Effector CD4-positive, alpha-beta T cell (primary cell): ENCODE results near the gene HSDL1.

Source experiments
- DNase-seq: peaks from one replicate; pipeline ENCODE4 v3.0.0-alpha.2; 2020
- total RNA-seq: gene quantifications from one replicate; lab custom pipeline; 2026; lab: John Stamatoyannopoulos, UW

HSDL1 gene
- total RNA-seq: 20.8 reads per million, percentile 47 among the genes with 10 or more reads in this experiment

DNA sequence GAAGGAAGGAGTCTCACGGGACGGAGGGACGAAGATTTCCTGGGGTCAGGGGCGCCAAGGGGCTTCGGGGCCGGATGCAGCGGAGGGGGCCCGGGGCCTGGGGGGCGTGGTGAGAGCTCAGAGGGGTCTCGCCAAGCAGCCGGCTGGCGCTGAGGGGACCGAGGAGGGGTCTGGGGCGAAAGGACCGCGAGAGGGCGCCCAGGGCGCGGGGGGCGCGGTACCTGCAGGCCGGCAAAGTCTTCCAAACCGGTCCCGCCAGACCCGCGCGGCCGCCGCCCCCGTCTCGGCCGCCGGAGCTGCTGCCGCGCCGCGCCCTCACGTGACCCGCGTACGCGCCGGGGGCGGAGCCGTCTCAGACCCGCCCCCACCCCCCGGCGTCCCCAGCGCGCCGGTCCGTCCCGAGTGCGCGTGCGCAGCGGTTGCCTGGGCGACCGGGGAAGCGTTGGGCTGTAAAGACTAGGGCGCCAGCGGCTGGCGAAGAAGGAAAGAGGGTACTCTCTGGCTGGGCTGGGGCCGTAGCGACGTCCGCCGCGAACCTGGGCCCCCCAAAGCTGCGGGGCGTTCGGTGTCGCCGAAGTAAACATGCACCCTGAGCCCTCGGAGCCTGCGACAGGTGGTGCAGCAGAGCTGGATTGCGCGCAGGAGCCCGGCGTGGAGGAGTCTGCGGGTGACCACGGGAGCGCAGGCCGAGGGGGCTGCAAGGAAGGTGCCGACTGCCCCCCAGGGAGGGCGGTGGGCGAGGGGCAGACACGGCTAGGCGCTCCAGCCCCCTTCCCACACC, at the start of gene HSDL1, which contains the start of gene DNAAF1:
HSDL1 (minus strand) TSS at position 319 of the 781 bp plus-strand sequence. CDS start 13,856 bp downstream, outside the sequence.
DNAAF1 (plus strand) TSS at position 450 of the 781 bp plus-strand sequence; CDS start at position 583, 133 bp downstream.
- peak; percentile 94 for DNase-seq

DNA sequence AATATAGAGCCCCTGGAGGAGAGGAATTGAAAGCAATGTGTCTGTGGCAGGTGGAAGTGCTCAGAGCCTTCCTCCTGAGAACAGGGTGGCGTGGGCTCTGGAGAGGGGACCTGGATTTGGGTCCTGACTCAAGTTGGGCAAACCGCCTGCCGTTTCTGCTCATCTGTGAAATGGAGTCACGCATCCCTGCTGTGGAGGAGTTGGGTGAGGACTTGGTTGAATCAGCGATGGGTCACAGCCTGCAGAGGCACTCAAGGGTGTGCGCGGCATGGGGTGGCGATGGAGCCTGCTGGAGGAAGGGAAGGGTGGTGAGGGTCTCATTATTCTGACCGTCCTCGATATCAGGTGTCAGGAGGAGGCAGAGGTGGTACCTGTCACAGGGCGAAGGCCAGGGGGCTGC, 49.0 kb upstream of the HSDL1 start:
- DNase-seq: no peak

DNA sequence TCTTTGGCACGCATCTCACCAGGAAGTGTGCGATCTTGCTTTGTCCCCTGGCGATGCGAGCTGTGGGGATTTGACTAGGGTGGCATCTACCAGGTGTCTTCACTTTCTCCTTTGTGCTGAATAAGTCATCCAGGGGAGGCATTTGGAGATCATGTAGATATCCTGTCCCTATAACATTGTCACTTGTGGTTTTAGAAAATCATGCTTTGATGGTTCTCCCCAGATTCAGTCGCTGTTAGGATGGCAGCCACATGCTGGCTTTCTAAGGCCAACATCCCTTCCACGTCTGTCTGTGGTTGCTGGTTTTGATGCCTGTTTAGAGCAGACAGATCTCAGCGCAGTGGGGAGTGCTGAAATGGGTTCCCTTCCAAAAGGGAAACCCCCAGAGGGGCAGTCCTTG, 48.5 kb upstream of the HSDL1 start:
- no peak for DNase-seq

DNA sequence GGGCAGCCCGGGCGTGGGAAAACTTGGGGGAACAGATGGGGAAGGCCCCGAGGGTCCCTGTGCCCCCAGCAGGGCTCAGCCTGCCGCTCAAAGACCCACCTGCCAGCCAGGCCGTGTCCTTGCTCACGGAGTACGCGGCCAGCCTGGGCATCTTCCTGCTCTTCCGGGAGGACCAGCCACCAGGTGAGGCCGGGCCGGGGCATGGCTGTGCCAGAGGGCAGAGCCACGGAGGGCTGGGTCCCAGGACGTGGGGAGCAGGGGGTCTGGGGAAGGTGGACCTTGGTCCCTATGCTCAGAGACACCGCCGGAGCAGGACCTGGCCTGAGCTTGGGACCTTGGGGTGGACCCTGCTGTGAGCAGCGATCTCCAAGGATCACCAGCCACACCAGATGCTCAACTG, 46.5 kb upstream of the HSDL1 start:
- DNase-seq: no peak

DNA sequence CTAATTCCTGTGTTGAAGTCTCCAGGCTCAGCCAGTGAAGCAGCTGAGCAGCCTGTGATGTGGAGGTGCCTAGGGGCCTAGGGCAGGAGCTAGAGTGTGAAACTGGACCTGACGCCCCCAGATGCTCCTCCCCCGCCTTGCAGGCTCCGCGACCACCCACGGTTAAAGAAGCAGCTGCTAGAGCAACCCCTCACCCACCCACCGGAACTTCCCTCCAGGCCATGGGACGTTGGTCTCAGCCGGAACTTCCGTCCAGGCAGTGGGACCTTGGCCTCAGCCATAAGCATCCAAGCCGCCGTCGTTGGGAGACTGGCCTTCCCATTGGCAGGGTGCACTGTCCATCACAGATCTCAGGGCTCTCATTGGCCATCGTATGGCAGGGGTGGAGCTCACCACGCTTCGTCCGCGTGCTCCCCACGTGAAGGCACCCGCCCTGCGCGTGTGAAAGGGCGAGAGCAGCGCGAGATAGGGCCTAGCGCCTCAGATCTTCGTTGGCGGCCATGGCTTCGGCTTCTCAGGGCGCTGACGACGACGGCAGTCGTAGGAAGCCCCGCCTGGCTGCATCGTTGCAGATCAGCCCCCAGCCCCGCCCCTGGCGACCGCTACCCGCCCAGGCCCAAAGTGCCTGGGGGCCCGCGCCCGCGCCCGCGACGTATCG, 45.9 kb upstream of the HSDL1 start, which contains the start of gene ADAD2:
ADAD2 (plus strand) TSS at position 427 of the 658 bp plus-strand sequence; CDS start at position 501, 74 bp downstream.
- no peak for DNase-seq

DNA sequence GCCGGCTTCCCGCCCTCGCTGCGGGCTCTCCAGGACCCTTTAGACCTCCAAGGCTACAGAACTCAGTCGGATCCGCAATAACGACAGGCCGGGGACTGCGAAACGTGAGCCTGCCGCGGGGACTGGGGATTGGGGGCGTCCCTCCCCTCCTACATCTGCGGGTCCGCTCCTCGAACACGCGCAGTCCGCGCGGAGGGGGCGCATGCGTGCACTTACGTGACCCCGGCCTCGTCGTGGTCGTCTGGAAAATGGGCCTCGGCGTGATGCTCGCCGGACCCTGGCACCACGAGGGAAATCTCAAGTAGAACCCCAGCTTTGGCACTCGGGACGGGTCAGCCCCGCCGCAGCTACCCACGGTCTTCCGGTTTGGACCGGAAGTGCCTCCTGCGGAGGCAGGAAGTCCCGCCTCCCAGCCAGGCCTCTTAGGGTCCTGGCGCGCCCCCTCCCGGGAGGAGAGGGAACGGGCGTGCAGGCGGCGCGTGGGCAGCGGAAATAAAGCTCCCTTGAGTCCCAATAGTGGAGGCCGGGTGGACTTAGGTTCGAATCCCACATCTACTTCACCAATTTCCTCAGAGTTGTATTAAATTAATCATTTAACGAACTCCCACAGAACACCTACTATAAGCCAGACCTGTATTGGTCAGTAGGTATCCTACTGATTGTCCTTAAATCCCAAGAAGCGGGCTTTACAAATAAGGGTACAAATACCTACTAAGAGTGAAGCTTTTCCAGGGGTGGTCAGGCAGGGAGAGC, 41.9 kb upstream of the HSDL1 start, which contains the start of gene TAF1C:
TAF1C (minus strand) TSS at position 373 of the 753 bp plus-strand sequence. CDS start 2,069 bp downstream, outside the sequence.
- DNase-seq: peak; percentile 82

DNA sequence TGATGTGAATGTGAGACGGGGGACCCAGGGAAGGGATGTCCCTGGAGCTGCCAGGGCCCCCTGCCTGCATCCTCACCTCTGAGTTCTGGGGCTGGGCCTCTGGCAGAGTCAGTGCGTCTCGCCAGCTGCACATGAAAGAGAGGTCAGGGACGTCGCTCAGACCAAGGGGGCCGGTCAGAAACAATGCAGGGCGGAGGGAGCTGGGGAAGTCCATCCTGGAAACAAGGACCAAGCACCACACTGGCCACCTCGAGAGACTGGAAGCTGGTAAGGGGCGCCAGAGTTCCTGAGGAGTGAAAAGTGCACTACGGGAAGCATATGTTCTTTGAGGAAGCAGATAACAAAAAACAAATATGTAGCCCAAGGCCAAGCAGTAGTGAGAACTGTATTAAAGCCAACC, 39.8 kb upstream of the HSDL1 start:
- no peak for DNase-seq

DNA sequence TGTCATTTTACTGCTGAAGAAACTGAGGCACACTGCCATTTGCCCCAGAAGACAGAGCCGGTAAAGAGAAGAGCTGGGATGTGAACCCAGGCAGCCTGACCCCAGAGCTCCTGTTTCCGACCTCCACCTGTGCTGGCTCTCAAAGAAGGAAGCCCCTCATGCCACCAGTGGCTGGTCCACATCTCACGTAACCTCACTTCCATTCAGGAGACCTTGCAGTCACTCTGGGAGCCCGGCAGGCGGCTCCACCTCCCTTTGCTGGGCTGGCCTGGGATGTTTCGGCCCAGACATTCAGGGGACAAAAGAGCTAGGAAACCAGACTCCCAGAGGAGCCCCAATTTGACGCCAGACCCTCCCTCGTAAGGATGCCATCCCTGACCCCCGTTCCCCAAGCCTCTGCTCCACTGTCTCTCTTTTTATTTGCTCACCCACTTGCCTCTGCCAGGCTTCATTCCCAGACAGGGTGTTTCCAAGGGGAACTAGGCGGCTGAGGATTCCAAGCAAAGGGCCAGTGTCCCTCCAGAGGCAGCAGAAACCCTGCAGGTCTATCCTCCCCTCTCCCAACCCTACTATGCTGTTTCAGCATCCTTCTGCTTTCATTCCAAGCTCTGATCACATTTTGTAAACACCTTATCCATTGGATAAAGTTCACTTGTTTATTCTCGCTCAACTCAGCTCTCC, 39.1 kb upstream of the HSDL1 start:
- no peak for DNase-seq

DNA sequence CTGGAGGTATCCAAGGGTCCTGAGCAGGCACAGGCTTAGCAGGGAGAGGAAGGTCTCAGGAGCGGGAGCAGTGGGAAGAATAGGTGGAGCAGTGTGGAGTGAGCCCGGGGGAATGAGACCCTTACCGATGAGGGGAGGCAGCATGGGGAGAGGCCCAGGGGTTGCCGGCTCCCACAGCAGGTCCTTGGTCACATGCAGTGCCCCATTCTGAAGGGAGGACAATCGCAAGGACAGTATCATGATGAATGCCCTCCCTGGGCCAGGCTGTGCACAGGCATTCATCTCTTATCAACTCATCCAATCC, 38.5 kb upstream of the HSDL1 start:
- DNase-seq: no peak

DNA sequence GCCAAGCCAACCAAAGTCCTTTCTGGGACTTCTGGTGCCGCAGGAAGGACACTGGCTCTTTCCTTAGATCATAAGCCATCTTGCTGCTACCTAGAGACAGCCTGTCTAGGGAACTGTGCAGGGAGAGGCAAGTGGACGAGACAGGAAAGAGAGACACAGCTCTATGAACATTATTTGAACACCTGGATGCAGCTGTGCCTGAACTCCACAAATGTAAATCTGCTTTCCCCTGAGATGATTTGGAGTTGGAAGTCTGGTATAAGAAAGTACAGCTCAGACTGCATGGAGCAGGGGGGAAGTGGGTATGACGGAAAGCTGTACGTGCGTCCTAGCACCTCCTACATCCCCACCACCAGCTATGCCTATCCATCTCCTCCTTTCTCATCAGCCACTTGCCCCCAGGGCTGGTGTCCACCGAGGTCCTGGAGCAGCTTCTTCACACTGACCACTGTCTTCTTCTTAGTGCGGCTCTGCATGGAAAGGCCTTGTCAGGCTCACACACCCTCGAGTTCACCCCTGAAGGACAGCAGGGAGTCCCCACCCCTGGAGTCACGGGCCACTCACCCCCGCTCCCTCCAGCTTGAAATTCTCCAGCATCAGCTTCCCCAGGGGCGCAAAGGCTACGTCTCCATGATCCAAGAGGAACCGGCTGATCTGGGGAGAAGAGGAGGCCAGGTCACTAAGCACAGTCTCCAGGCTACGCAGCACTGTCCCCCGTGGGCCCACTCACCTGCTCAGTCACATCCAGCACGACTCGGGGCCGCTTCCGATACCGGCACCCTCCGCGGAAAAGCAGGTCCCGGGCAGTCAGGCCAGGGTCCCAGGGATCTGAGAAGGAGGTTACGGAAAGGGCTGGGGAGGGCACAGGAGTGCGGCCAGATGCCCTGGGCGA, 37.9 kb upstream of the HSDL1 start:
- no peak for DNase-seq

DNA sequence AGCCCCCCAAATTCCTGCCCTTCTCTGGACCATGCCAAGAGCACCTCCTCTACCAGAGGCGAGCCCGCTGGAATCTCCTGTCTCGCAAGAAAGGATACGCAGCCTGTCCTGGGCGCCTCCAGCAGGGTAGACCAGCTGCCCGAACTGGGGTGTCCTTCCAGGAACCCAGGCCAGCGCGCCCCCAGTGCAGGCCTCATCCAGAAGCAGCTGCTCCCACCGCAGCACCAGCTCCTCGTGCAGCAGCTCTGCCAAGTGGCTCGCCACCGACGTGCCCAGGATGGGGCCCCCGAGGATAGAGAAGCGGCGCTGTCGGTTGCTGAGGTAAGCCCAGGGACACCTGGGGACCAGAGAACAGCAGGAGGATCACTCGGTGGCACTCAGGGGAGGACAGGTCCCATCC, 37.1 kb upstream of the HSDL1 start:
- DNase-seq: no peak

DNA sequence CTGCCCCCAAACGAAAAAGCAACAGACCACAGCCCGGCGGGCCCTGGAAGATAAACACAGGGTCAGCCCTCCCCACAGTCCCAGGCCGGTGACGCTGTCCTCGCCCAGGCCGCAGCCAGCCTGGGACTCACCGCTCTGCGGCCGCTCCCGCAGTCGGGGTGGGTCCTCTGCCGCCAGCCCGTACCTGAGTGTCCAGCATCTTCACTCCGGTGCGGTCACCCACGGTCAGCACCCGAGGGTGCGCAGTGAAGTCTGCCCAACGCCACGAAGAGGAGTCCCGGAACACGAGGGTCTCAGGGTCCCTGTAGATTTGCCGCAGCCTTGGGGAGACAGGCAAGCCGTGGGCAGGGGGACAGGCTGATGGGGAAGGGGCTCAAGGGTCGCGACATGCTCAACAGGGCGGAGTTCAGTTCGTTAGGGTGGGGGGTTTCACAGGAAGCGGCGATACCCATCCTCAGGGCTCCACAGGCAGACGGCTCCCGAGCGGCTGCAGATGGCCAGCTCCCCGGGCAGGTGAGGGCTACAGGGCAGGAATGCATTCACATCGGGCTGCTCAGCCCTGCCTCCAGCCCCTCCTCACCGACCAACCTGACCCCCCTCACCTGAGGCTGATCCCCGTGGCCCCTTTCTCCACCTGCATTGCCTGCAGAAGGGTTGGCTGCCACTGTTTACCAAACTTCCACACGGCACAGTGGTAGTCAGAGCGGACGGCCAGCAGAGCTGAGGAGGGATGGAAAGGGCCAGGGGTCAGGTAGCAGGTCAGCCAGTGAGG, 36.4 kb upstream of the HSDL1 start:
- DNase-seq: no peak

DNA sequence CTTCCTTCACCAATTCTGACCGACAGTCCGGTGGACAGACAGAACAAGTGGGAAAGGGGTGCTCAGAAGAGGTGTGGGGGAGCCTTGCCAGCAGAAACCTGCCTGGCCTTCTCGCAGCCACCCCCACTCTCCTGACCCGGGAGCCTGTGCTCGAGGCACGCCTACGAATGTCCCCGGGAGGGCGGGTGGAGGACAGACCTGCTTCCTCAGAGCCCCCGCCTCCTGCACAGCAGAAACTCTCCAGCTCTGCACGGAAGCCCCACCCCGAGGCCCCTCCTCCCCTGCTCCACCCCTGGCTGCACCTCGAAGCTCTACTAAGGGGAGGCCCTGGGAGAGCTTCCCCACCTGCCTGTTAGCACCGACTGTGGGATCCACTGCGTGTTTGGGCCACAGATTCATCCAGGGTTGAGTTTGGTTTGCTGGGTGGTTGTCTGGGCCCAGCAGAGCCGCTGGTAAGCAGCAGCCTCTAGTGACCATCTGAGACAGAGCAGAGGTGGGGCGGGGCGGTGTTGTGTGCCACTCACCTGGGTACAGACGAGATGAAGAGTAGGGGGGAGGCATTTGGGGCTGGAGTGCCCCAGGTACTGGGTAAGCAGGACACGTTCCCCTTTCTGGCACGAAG, 35.7 kb upstream of the HSDL1 start:
- no peak for DNase-seq

DNA sequence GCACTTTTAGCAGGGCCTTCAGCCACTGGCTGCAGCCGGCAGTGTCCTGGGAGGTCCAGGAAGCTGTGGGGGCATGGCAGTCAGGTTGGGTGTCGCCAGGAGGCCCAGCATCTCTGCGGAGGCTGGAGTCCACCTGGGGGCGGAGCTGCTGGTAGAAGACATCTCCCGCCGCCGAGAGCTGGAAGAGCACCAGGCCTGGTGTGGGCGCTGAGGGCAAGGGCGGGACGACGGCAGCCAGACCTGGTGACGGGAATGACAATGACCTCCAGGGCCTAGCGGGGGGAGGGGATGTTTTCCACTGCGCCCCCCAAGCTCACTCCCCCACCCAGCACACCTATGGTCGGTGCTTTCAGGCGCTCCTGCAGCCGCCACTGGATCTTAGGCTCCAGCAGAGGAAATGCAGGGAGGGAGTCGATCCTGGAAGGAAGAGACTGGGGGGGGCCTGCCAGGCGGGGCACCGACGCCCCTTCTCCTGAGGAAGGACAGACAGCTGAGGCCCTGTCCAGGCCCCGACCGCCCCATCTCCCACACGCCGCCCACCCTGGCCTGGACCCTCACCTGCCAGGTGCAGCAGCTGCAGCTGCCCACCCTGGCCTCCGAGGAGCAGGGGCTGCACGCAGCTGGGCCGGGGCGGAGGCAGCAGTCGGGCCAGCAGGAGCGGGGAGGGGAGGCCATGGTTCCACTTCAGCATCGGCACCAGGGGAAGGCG, 34.8 kb upstream of the HSDL1 start:
- DNase-seq: no peak

DNA sequence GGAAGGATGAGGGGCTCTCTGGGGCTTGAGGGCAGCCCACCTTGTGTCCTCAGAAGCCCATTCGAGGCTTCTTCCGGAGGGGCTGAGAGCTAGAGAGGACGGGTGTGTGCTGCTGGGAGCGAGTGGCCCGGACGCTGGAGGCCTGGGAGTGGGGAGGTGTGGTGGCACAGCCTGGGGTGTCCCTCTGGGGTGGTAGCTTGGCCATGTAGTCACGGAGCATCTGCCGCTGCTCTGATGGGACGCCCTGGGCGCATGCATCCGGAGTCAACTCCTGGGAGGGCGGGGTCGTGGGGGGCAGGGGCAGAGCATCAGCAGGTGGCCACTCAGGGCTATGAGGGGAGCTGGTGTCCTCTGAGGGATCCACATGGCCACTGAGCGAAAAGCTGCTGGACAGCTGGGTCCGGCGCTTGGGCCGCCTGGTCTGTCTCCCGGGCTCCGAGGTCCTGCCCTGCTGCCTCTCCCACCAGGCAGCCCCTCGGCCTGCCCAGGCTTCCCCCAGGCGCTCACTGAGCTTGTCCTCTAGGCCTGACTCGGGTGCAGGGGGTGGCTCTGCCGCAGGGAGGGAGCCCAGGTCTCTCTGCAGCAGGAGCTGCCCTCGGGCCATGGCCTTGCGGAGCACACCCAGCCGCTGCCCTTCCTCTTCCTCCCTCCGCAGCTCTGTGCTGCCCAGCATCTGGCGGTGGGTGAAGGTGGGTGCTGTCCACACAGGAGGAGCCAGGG, 34.1 kb upstream of the HSDL1 start:
- DNase-seq: no peak

DNA sequence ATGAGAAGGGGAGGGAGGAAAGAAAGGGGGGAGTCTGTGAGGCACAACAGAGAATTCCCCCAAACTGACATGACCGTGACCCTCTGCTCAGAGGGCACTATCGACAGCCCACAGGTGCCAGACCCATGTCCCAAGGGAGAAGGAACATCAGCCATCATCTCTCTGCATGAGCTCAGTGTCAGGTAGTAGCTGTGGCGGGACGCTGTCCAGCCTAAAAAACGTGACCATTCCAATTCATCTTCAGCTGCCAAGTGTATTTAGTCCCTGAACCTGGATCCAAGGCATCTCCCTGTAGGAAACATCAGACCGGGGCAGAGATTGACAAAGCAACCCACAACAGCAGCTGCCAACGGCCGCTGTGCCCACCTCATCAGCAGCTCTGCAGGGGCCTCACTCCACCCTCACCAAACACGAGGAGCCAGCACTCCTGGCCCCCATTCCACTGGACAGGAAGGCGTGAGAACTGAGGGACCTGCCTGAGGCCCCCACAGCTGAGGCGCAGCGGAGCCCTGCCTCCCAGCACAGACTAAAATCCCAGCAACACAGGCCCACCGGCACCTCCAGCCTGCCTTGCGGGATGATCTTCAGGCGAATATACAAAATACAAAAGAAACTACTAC, 33.3 kb upstream of the HSDL1 start:
- DNase-seq: no peak

DNA sequence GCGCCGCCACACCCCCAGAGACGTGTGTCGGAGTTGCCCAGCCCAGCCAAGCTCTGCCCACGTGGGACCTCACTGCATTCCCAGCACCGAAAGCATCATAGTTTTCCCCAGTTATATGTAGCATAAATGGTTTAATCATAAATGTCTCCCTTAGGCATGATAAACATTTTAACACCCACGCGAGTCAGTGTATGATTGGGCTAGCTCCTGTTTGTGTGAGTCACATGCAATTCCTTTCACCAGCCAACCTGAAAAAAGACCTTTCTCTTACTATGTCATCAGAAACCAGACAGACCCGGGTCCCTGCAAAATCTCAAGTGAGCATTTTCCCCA, 32.7 kb upstream of the HSDL1 start:
- no peak for DNase-seq

DNA sequence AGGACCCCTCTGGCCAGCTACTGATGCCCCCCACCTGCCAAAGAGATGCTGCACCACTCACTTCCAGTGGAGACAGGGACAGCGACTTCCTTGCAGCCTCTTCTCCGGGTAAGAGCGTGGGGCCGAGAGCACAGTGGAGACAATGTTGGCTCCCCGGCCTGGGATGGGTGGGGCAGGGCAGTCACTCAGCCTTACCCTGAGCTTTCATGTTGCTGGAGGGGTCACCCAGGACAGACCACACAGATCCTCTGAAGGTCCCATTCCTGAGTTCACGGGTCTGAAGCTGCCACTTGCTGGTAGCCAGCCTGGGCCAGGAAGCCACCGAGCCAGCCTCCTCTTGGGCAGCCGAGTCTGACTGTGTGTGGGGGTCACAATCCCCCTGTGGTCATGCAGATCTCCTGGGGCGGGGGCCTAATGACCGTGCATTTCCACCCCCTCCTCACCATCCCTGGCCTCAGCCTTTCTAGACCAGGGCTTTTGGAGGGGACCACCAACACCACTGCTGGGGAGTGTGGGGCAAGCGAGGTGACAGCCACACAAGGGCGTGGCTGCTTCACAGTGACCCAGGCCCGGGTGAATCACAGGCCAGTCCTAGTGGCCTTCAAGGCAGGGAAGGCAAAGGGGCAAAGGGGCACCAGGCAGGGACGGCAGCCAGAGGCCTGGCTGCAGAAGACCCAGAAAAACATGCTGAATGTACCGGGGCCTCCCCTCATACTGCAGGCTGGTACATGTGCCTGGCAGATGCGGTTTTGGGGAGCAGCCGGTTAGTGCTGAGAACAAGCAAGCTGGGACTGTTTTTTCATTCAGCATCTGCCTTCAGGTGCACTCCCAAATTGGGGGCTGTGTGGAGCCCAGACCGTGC, 31.4 kb upstream of the HSDL1 start:
- no peak for DNase-seq
